ENCODE measurements around the gene IFI27. TPM values are rescaled to one million over a fixed set of nuclear protein-coding genes. Genes with fewer than 3 reads are reported as not detected.

IFI27 gene
- total and polyA plus RNA-seq, 2 of the 8 experiments (the other 6 are each of a cell fraction or from before 2014, with no cell fraction given) = 0.76 to 2.2 TPM

- Histone ChIP-seq H2BK12ac (ENCODE audit: low read depth, low read length) (no peak overlapping the region), H2BK120ac (replicated peaks; ENCODE audit: low read depth, low read length) (no peak overlapping the region), H2BK20ac (ENCODE audit: low read length) (no peak overlapping the region), H3K79me1 (ENCODE audit: low read depth, low read length) (no peaks in the 10 kb centered on the region), H3K9ac (replicated peaks in 1 of 4; ENCODE audit: extremely low read depth in 1 of 4, low read depth in 3 of 4, low read length in 3 of 4) (no peak overlapping the region), H4K20me1 (replicated peaks in 1 of 2; ENCODE audit: control insufficient read depth in 1 of 2, insufficient read depth in 2 of 2, low read length in 2 of 2) (no peaks in the 10 kb centered on the region), H3K4me1 (replicated peaks in 1 of 4; ENCODE audit: control insufficient read depth in 3 of 4, insufficient read depth in 4 of 4, low read length in 3 of 4) (no peaks in the 10 kb centered on the region), H4K5ac (ENCODE audit: insufficient read length, low read depth, low read length) (no peak overlapping the region), H3K36me3 (ENCODE audit: control insufficient read depth in 2 of 4, insufficient read depth in 4 of 4, low read length in 3 of 4) (no peaks in the 10 kb centered on the region), H2BK5ac (ENCODE audit: low read depth, low read length) (no peak overlapping the region), H4K91ac (replicated peaks; ENCODE audit: insufficient read length, low read length) (no peak overlapping the region), H3K18ac (ENCODE audit: extremely low read depth, low read length) (no peak overlapping the region), H3K4me3 (ENCODE audit: extremely low read depth in 1 of 4, insufficient read depth in 2 of 4, low read depth in 3 of 4, low read length in 4 of 4) (no peak overlapping the region), H3K27me3 (replicated peaks in 1 of 4; ENCODE audit: control insufficient read depth in 3 of 4, extremely low read depth in 1 of 4, insufficient read depth in 3 of 4, low read length in 3 of 4) (no peaks in the 10 kb centered on the region), H3K79me2 (ENCODE audit: control insufficient read depth in 1 of 2, insufficient read depth in 2 of 2, low read length in 2 of 2) (no peaks in the 10 kb centered on the region), H3K9me3 (ENCODE audit: insufficient read depth in 2 of 2, low read depth in 1 of 2, low read length in 1 of 2) (peaks cover 7 to 12% of the 10 kb centered on the region in 2 experiments; a peak in 3 of 4 replicates), H3K23ac (ENCODE audit: insufficient read length) (no peak overlapping the region), H3K14ac (ENCODE audit: insufficient read length) (no peak overlapping the region), H3K27ac (ENCODE audit: low read depth, low read length) (no peak overlapping the region), H3K56ac (replicated peaks; ENCODE audit: insufficient read length, low read depth, low read length) (no peak overlapping the region), H2AK5ac (ENCODE audit: low read depth, low read length) (no peak overlapping the region), H3K4ac (replicated peaks; ENCODE audit: insufficient read length, low read depth, low read length) (no peak overlapping the region), H2AFZ (ENCODE audit: low read length) (no peak overlapping the region), H3K4me2 (ENCODE audit: insufficient read depth in 1 of 2, low read depth in 2 of 2, low read length in 2 of 2) (no peak overlapping the region), H3K23me2 (ENCODE audit: low read depth, low read length) (no peaks in the 10 kb centered on the region), H4K8ac (ENCODE audit: extremely low read depth, insufficient read depth, low read length) (no peak overlapping the region), H2BK15ac (ENCODE audit: low read length) (no peak overlapping the region)
- CTCF ChIA-PET (ENCODE audit: partially characterized antibody) = interaction anchor here (0.6 to 3.1 kb wide), 6 partner anchors 11 to 1082 kb away, joined by 3 to 20 read pairs (median 4); no protein-coding TSS in a partner anchor
- no peak for FAIRE-seq
- DNase-seq (ENCODE audit: low read depth in 1 of 2, low spot score in 2 of 2) = no peak
- POLR2A ChIA-PET (ENCODE audit: partially characterized antibody) = no interaction called here
- WGBS, 2 experiments (ENCODE audit: extremely low coverage in 1 of 2, insufficient coverage in 1 of 2, insufficient read length in 1 of 2, insufficient replicate concordance in 2 of 2, low coverage in 1 of 2, low lambda C conversion rate in 2 of 2, missing lambda C conversion rate in 1 of 2) = 88% methylated on average over 6 of the region's 6 CpGs; no CpG with 5 or more reads in 1 of the 2 experiments
- no peak for TF ChIP-seq GTF2F1 (IDR thresholded peaks at IDR 0.05; ENCODE audit: borderline replicate concordance, low read depth, low read length)
- TF ChIP-seq ATF2 (IDR thresholded peaks at IDR 0.05; ENCODE audit: low read length) = no peak
- TF ChIP-seq POLR2A (IDR thresholded peaks at IDR 0.05; ENCODE audit: control extremely low read depth in 1 of 2, low read depth in 2 of 2, low read length in 2 of 2) = no peak
- TF ChIP-seq RFX5 (IDR thresholded peaks at IDR 0.05; ENCODE audit: borderline replicate concordance, low read depth, low read length) = no peak
- TF ChIP-seq EP300 (IDR thresholded peaks at IDR 0.05; ENCODE audit: borderline replicate concordance in 1 of 2, low read depth in 2 of 2, low read length in 2 of 2) = no peak
- TF ChIP-seq SIN3A (conservative IDR thresholded peaks at IDR 0.05 in 1 of 2, IDR thresholded peaks at IDR 0.05 in 1 of 2; ENCODE audit: low read depth in 1 of 2, low read length in 2 of 2) = no peak
- TF ChIP-seq TAF1 (IDR thresholded peaks at IDR 0.05; ENCODE audit: low read depth, low read length) = no peak
- no peak for TF ChIP-seq HDAC6 (IDR thresholded peaks at IDR 0.05; ENCODE audit: low read depth, low read length)
- no peak for TF ChIP-seq CEBPB (IDR thresholded peaks at IDR 0.05; ENCODE audit: low read depth, low read length)
- TF ChIP-seq NANOG (IDR thresholded peaks at IDR 0.05; ENCODE audit: insufficient read depth, low read depth, low read length, poor library complexity, severe bottlenecking) = no peak
These were observed 43.3 kb downstream of the IFI27 start for GRCh38 chr14:94153750-94154342.
